ENCODE measurements around the gene ZER1. TPM values are rescaled to one million over a fixed set of nuclear protein-coding genes. Genes with fewer than 3 reads are reported as not detected.

The ZER1 gene
- polyA plus RNA-seq, 3 donors, result 16.1 to 25.6 (median 18.0) TPM

DNA sequence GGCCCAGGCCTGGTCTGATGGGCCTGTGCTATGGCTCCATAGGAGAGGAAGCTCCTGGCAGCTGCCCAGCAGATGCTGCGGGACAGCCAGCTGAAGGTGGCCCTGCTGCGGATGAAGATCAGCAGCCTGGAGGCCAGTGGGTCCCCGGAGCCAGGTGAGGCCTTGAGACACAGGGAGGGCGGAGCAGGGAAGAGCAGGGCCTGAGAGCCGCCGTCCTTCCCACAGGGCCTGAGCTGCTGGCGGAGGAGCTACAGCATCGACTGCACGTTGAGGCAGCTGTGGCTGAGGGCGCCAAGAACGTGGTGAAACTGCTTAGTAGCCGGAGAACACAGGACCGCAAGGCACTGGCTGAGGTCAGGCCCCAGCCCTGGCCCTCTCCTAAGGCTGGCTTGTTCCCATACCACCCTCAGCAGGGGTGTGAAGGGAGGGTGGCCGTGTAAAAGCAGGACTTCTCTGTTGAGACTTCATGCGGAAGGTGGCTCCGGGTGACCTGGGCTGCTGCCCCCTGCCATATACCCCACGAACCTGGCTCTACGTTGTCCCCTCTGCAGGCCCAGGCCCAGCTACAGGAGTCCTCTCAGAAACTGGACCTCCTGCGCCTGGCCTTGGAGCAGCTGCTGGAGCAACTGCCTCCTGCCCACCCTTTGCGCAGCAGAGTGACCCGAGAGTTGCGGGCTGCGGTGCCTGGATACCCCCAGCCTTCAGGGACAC is 64.9 kb downstream of the ZER1 start:
- no peak overlapping the region for H3K9ac ChIP-seq (ENCODE audit: insufficient read depth, low read length, poor library complexity, severe bottlenecking)
- H3K27ac ChIP-seq (ENCODE audit: low read depth in 1 of 2, low read length in 2 of 2), result no peak overlapping the region
- H3K4me2 ChIP-seq (replicated peaks; ENCODE audit: extremely low read depth, low read length, poor library complexity, severe bottlenecking), result no peak overlapping the region
- 87% methylated on average over 23 of the region's 23 CpGs for WGBS (ENCODE audit: insufficient coverage)
- H3K4me3 ChIP-seq (replicated peaks in 1 of 3; ENCODE audit: low read depth in 2 of 3, low read length in 3 of 3), result no peak overlapping the region
- Mint-ChIP-seq H3K36me3 (no peaks in the 10 kb centered on the region), H3K27ac (no peak overlapping the region), H3K4me1 (peaks cover 9% of the 10 kb centered on the region), H3K9me3 (no peaks in the 10 kb centered on the region), H3K4me3 (no peak overlapping the region), H3K27me3 (ENCODE audit: low read depth in 3 of 3) (peaks cover 8 to 13% (median 12%) of the 10 kb centered on the region in 3 donors)
- no peak for DNase-seq
- H3K4me1 ChIP-seq (ENCODE audit: control insufficient read depth in 1 of 2, insufficient read depth in 2 of 2, low read length in 2 of 2), result peaks cover 10 to 14% of the 10 kb centered on the region in 2 donors
- H3K27me3 ChIP-seq (ENCODE audit: control insufficient read depth in 2 of 2, insufficient read depth in 2 of 2, low read length in 2 of 2), result peaks cover 0 to 10% of the 10 kb centered on the region in 2 donors
- intact Hi-C loops (cut with micrococcal nuclease), result no loop called here
- no peaks in the 10 kb centered on the region for H3K9me3 ChIP-seq (replicated peaks in 1 of 2; ENCODE audit: control insufficient read depth in 1 of 2, insufficient read depth in 1 of 2, low read length in 2 of 2)
- H2AFZ ChIP-seq (ENCODE audit: insufficient read depth, low read depth, low read length, poor library complexity, severe bottlenecking), result no peak overlapping the region
- no peaks in the 10 kb centered on the region for H3K36me3 ChIP-seq (replicated peaks in 1 of 2; ENCODE audit: control insufficient read depth in 1 of 2, insufficient read depth in 2 of 2, low read length in 2 of 2)
- TF ChIP-seq, protein P1, sequence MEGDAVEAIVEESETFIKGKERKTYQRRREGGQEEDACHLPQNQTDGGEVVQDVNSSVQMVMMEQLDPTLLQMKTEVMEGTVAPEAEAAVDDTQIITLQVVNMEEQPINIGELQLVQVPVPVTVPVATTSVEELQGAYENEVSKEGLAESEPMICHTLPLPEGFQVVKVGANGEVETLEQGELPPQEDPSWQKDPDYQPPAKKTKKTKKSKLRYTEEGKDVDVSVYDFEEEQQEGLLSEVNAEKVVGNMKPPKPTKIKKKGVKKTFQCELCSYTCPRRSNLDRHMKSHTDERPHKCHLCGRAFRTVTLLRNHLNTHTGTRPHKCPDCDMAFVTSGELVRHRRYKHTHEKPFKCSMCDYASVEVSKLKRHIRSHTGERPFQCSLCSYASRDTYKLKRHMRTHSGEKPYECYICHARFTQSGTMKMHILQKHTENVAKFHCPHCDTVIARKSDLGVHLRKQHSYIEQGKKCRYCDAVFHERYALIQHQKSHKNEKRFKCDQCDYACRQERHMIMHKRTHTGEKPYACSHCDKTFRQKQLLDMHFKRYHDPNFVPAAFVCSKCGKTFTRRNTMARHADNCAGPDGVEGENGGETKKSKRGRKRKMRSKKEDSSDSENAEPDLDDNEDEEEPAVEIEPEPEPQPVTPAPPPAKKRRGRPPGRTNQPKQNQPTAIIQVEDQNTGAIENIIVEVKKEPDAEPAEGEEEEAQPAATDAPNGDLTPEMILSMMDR (IDR thresholded peaks at IDR 0.05), result no peak
- no peaks in the 10 kb centered on the region for H4K20me1 ChIP-seq (ENCODE audit: insufficient read depth, low read length)
- H3K79me2 ChIP-seq (ENCODE audit: insufficient read depth, low read length), result no peaks in the 10 kb centered on the region

DNA sequence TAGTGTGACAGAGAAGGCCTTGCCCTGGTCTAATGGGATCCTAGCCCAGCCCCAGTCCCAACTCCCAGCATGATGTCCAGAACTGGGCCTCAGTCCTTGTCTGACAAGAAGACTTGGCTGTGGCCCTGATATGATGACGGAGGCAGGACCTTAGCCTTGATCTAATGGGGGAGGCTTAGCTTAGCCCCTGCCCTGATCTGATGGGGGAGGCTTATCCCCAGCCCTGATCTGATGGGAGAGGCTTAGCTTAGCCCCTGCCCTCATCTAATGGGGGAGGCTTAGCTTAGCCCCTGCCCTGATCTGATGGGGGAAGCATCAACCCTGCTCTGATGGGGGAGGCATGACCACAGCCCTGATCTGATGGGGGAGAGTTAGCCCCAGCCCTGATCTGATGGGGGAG is 65.7 kb downstream of the ZER1 start:
- Histone ChIP-seq H3K36me3 (replicated peaks in 1 of 2; ENCODE audit: control insufficient read depth in 1 of 2, insufficient read depth in 2 of 2, low read length in 2 of 2) (no peaks in the 10 kb centered on the region), H3K27ac (ENCODE audit: low read depth in 1 of 2, low read length in 2 of 2) (no peak overlapping the region), H4K20me1 (ENCODE audit: insufficient read depth, low read length) (no peaks in the 10 kb centered on the region), H3K9ac (ENCODE audit: insufficient read depth, low read length, poor library complexity, severe bottlenecking) (no peak overlapping the region), H3K9me3 (replicated peaks in 1 of 2; ENCODE audit: control insufficient read depth in 1 of 2, insufficient read depth in 1 of 2, low read length in 2 of 2) (no peaks in the 10 kb centered on the region), H3K4me3 (replicated peaks in 1 of 3; ENCODE audit: low read depth in 2 of 3, low read length in 3 of 3) (no peak overlapping the region), H3K79me2 (ENCODE audit: insufficient read depth, low read length) (no peaks in the 10 kb centered on the region), H3K4me2 (replicated peaks; ENCODE audit: extremely low read depth, low read length, poor library complexity, severe bottlenecking) (no peak overlapping the region), H3K27me3 (ENCODE audit: control insufficient read depth in 2 of 2, insufficient read depth in 2 of 2, low read length in 2 of 2) (peaks cover 0 to 10% of the 10 kb centered on the region in 2 donors), H3K4me1 (ENCODE audit: control insufficient read depth in 1 of 2, insufficient read depth in 2 of 2, low read length in 2 of 2) (peaks cover 12 to 15% of the 10 kb centered on the region in 2 donors), H2AFZ (ENCODE audit: insufficient read depth, low read depth, low read length, poor library complexity, severe bottlenecking) (no peak overlapping the region)
- Mint-ChIP-seq H3K27ac (no peak overlapping the region), H3K9me3 (no peaks in the 10 kb centered on the region), H3K27me3 (ENCODE audit: low read depth in 3 of 3) (peaks cover 8 to 13% (median 12%) of the 10 kb centered on the region in 3 donors), H3K4me1 (peaks cover 13% of the 10 kb centered on the region), H3K4me3 (no peak overlapping the region), H3K36me3 (no peaks in the 10 kb centered on the region)
- TF ChIP-seq, protein P1 (IDR thresholded peaks at IDR 0.05), result no peak
- WGBS (ENCODE audit: insufficient coverage), result no CpG with 5 or more reads among the region's 1 CpG
- no peak for DNase-seq
- intact Hi-C loops (cut with micrococcal nuclease), result no loop called here

All from CD14-positive monocyte (primary cell).